ENCODE data around the gene CTNND2. TPM values are rescaled to one million over a fixed set of nuclear protein-coding genes. Genes with fewer than 3 reads are reported as not detected.

Gene CTNND2
- total RNA-seq, 3 donors from 2014 or later (not counting 1 experiment from before 2014, with no cell fraction given): not detected

DNA sequence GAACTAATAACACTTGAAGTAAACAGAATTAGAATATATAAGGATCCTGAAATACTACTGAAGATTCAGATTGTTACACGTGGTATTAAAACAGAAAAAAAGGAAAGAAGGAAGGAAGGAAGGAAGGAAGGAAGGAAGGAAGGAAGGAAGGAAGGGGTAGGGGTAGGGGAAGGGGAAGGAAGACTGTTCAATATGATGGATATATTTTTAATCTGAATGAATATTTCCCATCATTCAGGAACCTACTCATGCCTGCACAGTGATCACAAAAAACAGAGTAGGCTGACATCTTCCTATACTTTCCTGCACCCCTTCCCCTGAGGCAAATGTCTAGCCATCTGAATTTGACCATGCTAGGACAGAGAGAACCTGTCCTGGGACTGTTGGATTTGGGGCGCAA is 133.9 kb downstream of the CTNND2 start:
- no peak overlapping the region for H3K27ac ChIP-seq (ENCODE audit: low read length)
- H3K27ac Mint-ChIP-seq: no peak overlapping the region
- no peaks in the 10 kb centered on the region for H3K4me1 Mint-ChIP-seq
- TF ChIP-seq, protein P1, sequence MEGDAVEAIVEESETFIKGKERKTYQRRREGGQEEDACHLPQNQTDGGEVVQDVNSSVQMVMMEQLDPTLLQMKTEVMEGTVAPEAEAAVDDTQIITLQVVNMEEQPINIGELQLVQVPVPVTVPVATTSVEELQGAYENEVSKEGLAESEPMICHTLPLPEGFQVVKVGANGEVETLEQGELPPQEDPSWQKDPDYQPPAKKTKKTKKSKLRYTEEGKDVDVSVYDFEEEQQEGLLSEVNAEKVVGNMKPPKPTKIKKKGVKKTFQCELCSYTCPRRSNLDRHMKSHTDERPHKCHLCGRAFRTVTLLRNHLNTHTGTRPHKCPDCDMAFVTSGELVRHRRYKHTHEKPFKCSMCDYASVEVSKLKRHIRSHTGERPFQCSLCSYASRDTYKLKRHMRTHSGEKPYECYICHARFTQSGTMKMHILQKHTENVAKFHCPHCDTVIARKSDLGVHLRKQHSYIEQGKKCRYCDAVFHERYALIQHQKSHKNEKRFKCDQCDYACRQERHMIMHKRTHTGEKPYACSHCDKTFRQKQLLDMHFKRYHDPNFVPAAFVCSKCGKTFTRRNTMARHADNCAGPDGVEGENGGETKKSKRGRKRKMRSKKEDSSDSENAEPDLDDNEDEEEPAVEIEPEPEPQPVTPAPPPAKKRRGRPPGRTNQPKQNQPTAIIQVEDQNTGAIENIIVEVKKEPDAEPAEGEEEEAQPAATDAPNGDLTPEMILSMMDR (IDR thresholded peaks at IDR 0.05): no peak
- H3K36me3 Mint-ChIP-seq: no peaks in the 10 kb centered on the region
- peaks cover 4 to 7% of the 10 kb centered on the region in 2 donors for H3K9me3 Mint-ChIP-seq
- no peaks in the 10 kb centered on the region for H3K27me3 Mint-ChIP-seq (ENCODE audit: low read depth in 2 of 2)
- ATAC-seq: no peak
- no peak for DNase-seq
- no peak overlapping the region for H3K4me3 ChIP-seq (ENCODE audit: low read length)
- H3K27me3 ChIP-seq (ENCODE audit: control insufficient read depth, insufficient read depth, low read length): no peaks in the 10 kb centered on the region
- WGBS (ENCODE audit: insufficient coverage): 61% methylated on average over 2 of the region's 2 CpGs
- no peaks in the 10 kb centered on the region for H3K9me3 ChIP-seq (ENCODE audit: control insufficient read depth, insufficient read depth, low read length)
- no peaks in the 10 kb centered on the region for H3K4me1 ChIP-seq (ENCODE audit: control insufficient read depth, insufficient read depth, low read length)
- H3K4me3 Mint-ChIP-seq: no peak overlapping the region
- no peaks in the 10 kb centered on the region for H3K36me3 ChIP-seq (ENCODE audit: control insufficient read depth, insufficient read depth, low read length)
- intact Hi-C loops (cut with micrococcal nuclease): no loop called here

DNA sequence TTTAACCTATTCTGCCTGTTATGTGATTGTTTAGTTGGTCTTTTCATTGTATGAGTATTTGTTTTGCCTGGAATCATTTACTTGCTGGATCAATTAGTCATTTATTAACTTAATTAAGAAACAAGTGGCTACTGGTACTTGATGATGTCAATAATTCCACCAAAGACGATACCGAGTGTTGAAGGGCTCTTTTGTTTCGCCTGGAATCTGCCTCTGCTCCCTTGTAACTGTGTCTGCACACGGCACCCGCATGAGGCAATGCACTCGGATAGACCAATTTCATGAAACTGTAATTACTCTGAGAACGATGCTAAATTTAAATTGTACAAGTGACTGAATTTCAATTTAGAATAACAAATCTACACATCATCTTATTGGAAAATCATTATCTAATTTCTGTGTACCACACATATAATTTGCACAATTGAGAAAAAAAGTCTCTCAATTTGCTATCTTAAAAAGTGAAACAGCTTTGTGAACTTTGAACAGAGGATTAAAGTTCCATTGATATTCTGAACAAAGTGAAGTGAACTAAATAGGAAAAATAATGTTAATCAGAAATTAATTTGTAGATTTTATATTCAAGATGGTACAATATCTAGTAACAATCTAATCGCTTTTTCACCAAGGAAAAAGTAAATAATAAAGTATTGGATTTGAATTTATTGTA is 143.2 kb downstream of the CTNND2 start:
- H3K36me3 Mint-ChIP-seq: no peaks in the 10 kb centered on the region
- Histone ChIP-seq H3K4me1 (ENCODE audit: control insufficient read depth, insufficient read depth, low read length) (no peaks in the 10 kb centered on the region), H3K4me3 (ENCODE audit: low read length) (no peak overlapping the region), H3K9me3 (ENCODE audit: control insufficient read depth, insufficient read depth, low read length) (no peaks in the 10 kb centered on the region), H3K27me3 (ENCODE audit: control insufficient read depth, insufficient read depth, low read length) (no peaks in the 10 kb centered on the region), H3K27ac (ENCODE audit: low read length) (no peak overlapping the region), H3K36me3 (ENCODE audit: control insufficient read depth, insufficient read depth, low read length) (no peaks in the 10 kb centered on the region)
- 90% methylated on average over 7 of the region's 8 CpGs for WGBS (ENCODE audit: insufficient coverage)
- no peak overlapping the region for H3K4me3 Mint-ChIP-seq
- TF ChIP-seq, protein P1 (IDR thresholded peaks at IDR 0.05): no peak
- intact Hi-C loops (cut with micrococcal nuclease): no loop called here
- H3K27me3 Mint-ChIP-seq (ENCODE audit: low read depth in 2 of 2): peaks cover 0 to 7% of the 10 kb centered on the region in 2 donors
- H3K4me1 Mint-ChIP-seq: no peaks in the 10 kb centered on the region
- no peak for DNase-seq
- ATAC-seq: no peak
- peaks cover 4% of the 10 kb centered on the region in 2 donors for H3K9me3 Mint-ChIP-seq
- no peak overlapping the region for H3K27ac Mint-ChIP-seq

DNA sequence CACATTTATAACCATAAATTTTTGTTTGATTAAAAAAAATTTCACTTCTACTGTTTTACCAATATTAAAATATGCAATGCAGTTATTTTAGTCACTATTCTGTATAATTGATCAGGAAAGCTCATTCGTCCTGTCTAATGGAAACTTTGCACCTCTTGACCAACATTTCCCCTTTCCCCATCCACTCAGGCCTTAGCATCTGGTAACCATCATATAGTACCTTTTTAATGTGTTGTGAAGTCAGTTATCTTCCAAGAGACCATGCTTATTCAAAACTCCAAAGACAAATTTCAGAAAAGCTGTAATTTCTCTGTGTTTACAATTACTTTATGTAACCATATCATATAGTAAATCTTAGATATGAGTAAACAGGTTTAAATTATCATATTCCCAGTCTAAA is 145.9 kb downstream of the CTNND2 start:
- Mint-ChIP-seq H3K36me3 (no peaks in the 10 kb centered on the region), H3K9me3 (peaks cover 2 to 4% of the 10 kb centered on the region in 2 donors), H3K27ac (no peak overlapping the region), H3K27me3 (ENCODE audit: low read depth in 2 of 2) (peaks cover 17 to 25% of the 10 kb centered on the region in 2 donors), H3K4me1 (no peaks in the 10 kb centered on the region), H3K4me3 (no peak overlapping the region)
- Histone ChIP-seq H3K27ac (ENCODE audit: low read length) (no peak overlapping the region), H3K9me3 (ENCODE audit: control insufficient read depth, insufficient read depth, low read length) (no peaks in the 10 kb centered on the region), H3K36me3 (ENCODE audit: control insufficient read depth, insufficient read depth, low read length) (no peaks in the 10 kb centered on the region), H3K27me3 (ENCODE audit: control insufficient read depth, insufficient read depth, low read length) (no peaks in the 10 kb centered on the region), H3K4me3 (ENCODE audit: low read length) (no peak overlapping the region), H3K4me1 (ENCODE audit: control insufficient read depth, insufficient read depth, low read length) (no peaks in the 10 kb centered on the region)
- no peak for DNase-seq
- intact Hi-C loops (cut with micrococcal nuclease): no loop called here
- TF ChIP-seq, protein P1 (IDR thresholded peaks at IDR 0.05): no peak
- WGBS (ENCODE audit: insufficient coverage): 83% methylated on average over 1 of the region's 1 CpG
- ATAC-seq: no peak

DNA sequence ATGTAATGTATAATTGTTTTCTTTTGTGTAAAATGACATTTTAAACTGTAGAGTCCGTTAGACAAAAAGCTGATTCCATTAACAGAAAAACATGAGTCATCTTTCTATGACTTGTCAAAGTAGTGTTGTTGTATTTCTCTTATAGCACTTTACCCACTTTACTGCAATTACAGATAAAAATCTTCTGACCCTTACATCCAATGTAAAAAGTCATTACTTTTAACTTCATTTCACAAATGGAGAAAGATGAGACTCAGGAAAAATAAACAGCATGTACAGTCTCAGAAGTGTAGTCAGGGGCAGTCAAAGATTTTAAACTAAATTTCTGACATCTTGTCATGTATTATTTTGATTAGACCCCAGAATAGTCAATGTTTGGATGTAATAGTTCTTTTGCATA is 146.6 kb downstream of the CTNND2 start:
- no peak for ATAC-seq
- no CpG with 5 or more reads among the region's 1 CpG for WGBS (ENCODE audit: insufficient coverage)
- Mint-ChIP-seq H3K27ac (no peak overlapping the region), H3K4me3 (no peak overlapping the region), H3K4me1 (no peaks in the 10 kb centered on the region), H3K27me3 (ENCODE audit: low read depth in 2 of 2) (peaks cover 18 to 28% of the 10 kb centered on the region in 2 donors), H3K36me3 (no peaks in the 10 kb centered on the region), H3K9me3 (peaks cover 2 to 4% of the 10 kb centered on the region in 2 donors)
- Histone ChIP-seq H3K4me3 (ENCODE audit: low read length) (no peak overlapping the region), H3K27me3 (ENCODE audit: control insufficient read depth, insufficient read depth, low read length) (no peaks in the 10 kb centered on the region), H3K36me3 (ENCODE audit: control insufficient read depth, insufficient read depth, low read length) (no peaks in the 10 kb centered on the region), H3K9me3 (ENCODE audit: control insufficient read depth, insufficient read depth, low read length) (no peaks in the 10 kb centered on the region), H3K27ac (ENCODE audit: low read length) (no peak overlapping the region), H3K4me1 (ENCODE audit: control insufficient read depth, insufficient read depth, low read length) (no peaks in the 10 kb centered on the region)
- TF ChIP-seq, protein P1 (IDR thresholded peaks at IDR 0.05): no peak
- no peak for DNase-seq
- intact Hi-C loops (cut with micrococcal nuclease): no loop called here
